ENCODE measurements around the gene PRKAR1B.

The PRKAR1B gene

DNA sequence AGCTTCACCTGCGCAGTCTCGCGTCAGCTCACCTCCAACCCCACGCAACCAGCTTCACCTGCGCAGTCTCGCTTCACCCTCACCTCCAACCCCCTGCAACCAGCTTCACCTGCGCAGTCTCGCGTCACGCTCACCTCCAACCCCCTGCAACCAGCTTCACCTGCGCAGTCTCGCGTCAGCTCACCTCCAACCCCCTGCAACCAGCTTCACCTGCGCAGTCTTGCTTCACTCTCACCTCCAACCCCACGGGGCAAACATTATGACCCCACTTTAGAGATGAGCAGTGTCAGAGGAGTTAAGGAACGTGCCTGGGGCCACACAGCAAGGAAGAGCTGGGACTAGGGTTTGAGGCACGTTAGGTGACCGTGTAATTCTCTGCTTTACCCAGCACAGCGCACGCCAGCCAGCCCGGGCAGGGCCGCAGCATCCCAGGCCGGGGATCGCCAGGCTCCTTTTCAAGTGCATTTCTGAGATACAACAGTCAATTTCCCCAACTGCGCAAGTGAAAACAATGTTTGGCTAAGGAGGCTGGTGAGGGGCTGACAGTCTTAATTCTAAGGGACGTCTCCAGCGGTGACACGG lies 184.9 kb downstream of the PRKAR1B start:
- no peak overlapping the region for H3K4me3 Mint-ChIP-seq
- H3K36me3 Mint-ChIP-seq (ENCODE audit: low read depth): peaks cover 12% of the 10 kb centered on the region
- peaks cover 4% of the 10 kb centered on the region for H3K27me3 Mint-ChIP-seq (ENCODE audit: low read depth, poor library complexity)
- no peak for DNase-seq
- H3K4me1 Mint-ChIP-seq: peaks cover 31% of the 10 kb centered on the region
- H3K27ac Mint-ChIP-seq: peak overlapping the region; percentile 96
- peaks cover 10% of the 10 kb centered on the region for H3K9me3 Mint-ChIP-seq
- TF ChIP-seq, protein P1, sequence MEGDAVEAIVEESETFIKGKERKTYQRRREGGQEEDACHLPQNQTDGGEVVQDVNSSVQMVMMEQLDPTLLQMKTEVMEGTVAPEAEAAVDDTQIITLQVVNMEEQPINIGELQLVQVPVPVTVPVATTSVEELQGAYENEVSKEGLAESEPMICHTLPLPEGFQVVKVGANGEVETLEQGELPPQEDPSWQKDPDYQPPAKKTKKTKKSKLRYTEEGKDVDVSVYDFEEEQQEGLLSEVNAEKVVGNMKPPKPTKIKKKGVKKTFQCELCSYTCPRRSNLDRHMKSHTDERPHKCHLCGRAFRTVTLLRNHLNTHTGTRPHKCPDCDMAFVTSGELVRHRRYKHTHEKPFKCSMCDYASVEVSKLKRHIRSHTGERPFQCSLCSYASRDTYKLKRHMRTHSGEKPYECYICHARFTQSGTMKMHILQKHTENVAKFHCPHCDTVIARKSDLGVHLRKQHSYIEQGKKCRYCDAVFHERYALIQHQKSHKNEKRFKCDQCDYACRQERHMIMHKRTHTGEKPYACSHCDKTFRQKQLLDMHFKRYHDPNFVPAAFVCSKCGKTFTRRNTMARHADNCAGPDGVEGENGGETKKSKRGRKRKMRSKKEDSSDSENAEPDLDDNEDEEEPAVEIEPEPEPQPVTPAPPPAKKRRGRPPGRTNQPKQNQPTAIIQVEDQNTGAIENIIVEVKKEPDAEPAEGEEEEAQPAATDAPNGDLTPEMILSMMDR (IDR thresholded peaks at IDR 0.05): no peak

DNA sequence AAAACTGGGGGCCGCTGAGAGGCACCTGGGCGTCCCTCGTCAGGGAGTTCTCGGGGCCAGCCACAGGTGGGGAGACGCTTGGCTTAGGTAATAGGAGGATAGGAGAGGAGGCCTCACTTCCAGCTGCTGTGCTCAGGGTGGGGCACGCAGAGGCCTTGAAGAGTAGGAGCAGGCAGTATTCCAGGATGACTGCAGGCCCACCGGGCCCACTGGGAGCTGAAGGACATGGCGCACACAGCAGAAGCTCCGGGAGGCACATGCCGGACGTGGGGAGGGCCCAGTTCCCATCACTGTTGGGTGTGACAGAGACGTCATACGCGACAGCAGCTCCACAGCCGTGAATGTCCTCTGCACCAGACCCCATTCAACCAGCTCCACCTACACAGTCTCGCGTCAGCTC lies 185.4 kb downstream of the PRKAR1B start:
- Mint-ChIP-seq H3K9me3 (peaks cover 7% of the 10 kb centered on the region), H3K4me3 (no peak overlapping the region), H3K27ac (no peak overlapping the region), H3K36me3 (ENCODE audit: low read depth) (peaks cover 7% of the 10 kb centered on the region), H3K27me3 (ENCODE audit: low read depth, poor library complexity) (peaks cover 4% of the 10 kb centered on the region), H3K4me1 (peaks cover 31% of the 10 kb centered on the region)
- DNase-seq: no peak
- TF ChIP-seq, protein P1 (IDR thresholded peaks at IDR 0.05): no peak

DNA sequence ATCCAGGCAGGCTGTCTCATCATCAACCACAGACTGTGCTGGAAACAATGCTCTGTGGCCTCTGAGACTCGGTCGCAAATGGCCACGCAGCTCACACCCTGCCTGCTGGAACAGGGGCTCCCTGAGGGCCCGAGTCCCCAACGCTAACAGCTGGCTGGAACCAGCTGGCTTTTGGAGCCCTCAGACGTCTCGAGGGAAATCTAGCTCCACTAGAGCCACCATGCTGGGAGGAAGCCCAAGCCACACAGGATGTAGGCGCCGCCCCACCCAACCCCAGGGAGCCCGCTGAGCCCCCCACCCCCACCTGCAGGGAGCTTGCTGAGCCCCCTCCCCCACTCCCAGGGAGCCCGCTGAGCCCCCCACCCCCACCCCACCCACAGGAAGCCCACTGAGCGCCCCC lies 186.1 kb downstream of the PRKAR1B start:
- H3K36me3 Mint-ChIP-seq (ENCODE audit: low read depth): peaks cover 6% of the 10 kb centered on the region
- no peak overlapping the region for H3K4me3 Mint-ChIP-seq
- TF ChIP-seq, protein P1 (IDR thresholded peaks at IDR 0.05): no peak
- H3K27ac Mint-ChIP-seq: no peak overlapping the region
- peaks cover 7% of the 10 kb centered on the region for H3K9me3 Mint-ChIP-seq
- peaks cover 4% of the 10 kb centered on the region for H3K27me3 Mint-ChIP-seq (ENCODE audit: low read depth, poor library complexity)
- DNase-seq: no peak
- H3K4me1 Mint-ChIP-seq: peaks cover 31% of the 10 kb centered on the region

DNA sequence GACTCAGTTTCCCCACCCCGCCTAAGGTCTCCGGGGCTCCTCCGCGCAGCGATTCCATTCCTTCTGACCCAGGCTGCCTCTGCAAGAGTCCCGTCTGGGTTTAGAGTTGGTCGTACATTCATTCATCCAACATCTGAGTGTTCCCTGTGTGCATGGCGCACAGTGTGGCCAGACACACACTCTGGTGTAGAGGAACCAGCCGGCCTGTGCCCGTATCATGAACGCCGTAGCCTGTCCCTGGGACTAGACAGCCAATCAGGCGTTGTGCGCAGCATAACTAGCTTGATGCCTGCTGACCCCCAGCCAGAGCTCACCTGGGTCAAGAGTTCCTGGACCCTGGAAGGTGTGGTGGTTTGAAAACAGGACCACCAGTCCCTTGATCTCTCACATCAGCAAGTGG lies 186.5 kb downstream of the PRKAR1B start:
- Mint-ChIP-seq H3K27me3 (ENCODE audit: low read depth, poor library complexity) (peaks cover 4% of the 10 kb centered on the region), H3K9me3 (peaks cover 6% of the 10 kb centered on the region), H3K36me3 (ENCODE audit: low read depth) (peaks cover 6% of the 10 kb centered on the region), H3K4me3 (no peak overlapping the region), H3K4me1 (peaks cover 31% of the 10 kb centered on the region), H3K27ac (no peak overlapping the region)
- no peak for DNase-seq
- TF ChIP-seq, protein P1 (IDR thresholded peaks at IDR 0.05): no peak

DNA sequence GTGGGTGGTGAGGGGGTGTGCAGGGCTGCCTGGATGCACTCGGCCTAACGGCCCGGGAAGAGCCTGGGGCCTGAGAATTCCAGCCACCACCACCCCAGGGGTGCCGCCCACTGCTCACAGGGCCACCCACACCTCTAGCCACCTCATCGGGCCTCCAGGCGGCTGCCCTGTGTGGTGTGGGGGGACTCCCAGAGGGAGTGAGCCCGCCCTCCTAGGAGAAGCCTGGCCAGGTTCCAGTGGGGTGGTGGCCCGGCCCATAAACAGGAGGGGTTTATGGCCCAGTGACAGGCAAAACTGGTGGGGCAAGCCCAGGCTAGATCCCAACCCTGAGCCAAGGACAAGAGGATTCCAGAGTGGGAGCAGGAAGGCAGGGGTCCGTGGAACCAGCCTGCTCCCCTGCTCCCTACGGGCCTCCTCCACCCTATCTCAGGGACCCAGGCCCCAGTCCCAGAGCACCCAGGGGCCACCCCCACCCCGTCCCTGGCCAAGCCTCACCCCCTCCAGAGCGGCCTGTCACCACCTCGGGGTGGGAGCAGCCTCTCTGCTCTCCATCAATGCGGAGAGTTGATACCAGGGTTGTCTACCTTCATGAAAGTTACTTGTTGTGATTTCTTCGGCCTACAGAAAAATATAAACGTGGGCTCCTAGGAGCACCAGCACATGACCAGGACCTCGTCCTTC lies 187.2 kb downstream of the PRKAR1B start:
- Mint-ChIP-seq H3K27ac (no peak overlapping the region), H3K36me3 (ENCODE audit: low read depth) (no peaks in the 10 kb centered on the region), H3K4me1 (peaks cover 31% of the 10 kb centered on the region), H3K9me3 (no peaks in the 10 kb centered on the region), H3K4me3 (no peak overlapping the region), H3K27me3 (ENCODE audit: low read depth, poor library complexity) (peaks cover 5% of the 10 kb centered on the region)
- TF ChIP-seq, protein P1 (IDR thresholded peaks at IDR 0.05): no peak
- peak; percentile 28 for DNase-seq
